Stimulated activated CD4-positive, alpha-beta T cell treated with anti-CD3 and anti-CD28 coated beads, Interleukin-4, amount 100 ng/mL, for 4 hours (primary cell): Measurements from ENCODE around the gene TRPM1.

Experiments used
- DNase-seq, 2 experiments: peaks; one replicate each; pipeline ENCODE4 v3.0.0-alpha.2; 2020

The TRPM1 gene

DNA sequence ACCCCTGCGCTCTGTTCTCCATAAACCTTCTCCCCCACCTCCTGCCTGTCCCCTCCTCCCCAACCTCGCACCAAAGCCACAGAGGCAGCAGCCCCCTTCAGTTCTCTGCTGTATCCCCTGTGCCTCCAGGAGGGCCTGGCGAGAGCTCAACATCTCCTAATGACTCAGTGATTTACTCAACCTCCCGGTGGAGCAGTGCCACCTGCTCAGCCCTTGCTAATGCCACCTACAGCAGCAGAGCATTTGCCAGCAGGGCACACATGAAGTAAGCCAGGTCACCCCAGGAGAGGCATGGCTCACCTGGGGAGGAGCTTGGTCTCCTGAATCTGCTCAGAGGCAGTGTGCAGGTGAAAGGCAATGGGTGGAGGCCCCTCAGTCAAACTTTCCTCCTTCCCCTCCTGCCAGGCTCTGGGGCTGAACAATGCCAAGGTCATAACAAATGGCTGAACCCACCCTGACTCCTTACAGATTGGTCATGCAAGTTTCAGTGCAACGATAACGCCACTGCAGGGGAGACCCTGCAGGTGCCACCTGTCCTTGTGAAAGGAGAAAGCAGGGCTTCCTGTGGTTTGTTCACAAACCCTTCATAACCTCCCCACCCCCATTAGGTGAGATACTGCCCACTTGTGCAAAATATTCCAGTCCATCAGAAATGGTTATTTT lies 19.8 kb downstream of the TRPM1 start:
- DNase-seq: no peak

DNA sequence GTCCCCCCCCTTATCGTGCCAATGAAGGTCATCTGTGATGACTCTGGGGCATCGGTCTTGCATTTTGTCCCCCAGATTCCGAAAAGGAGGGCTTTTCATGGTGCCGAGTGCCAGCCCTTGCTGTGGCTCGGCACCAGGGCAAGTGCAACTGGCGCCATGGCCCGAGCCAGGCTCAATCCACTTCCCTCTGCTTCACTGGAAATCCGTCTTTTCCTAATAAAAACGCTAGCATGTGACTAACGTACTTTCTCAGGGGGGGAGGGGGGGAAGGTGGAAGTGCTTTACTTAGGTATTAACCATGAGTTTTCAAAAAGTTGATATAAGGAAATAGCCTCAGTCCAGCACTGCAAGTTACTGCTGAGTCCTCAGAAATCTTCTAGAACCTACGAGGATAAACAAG lies 20.5 kb downstream of the TRPM1 start:
- no peak for DNase-seq

DNA sequence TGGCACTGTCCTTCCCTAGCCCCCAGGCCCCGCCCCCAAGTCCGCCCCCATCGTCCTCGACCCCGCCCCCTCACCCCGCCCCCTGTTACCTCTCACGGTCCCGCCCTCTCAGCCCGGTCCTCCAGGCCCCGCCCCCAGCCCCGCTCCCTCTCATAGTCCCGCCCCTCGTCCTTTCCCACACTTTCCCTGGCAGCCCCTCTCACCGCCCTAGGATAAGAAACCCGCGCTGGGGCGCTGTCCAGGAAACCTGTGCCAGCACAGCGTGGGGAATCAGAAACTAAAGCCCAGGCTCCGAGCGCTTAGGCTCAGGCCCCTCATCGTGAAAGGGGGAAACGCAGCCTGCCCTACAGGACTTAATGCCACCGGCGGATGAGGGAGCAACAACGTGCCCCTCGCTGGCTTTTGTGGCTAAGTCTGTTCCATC lies 20.9 kb downstream of the TRPM1 start:
- DNase-seq: peak; percentile 4 to 27

DNA sequence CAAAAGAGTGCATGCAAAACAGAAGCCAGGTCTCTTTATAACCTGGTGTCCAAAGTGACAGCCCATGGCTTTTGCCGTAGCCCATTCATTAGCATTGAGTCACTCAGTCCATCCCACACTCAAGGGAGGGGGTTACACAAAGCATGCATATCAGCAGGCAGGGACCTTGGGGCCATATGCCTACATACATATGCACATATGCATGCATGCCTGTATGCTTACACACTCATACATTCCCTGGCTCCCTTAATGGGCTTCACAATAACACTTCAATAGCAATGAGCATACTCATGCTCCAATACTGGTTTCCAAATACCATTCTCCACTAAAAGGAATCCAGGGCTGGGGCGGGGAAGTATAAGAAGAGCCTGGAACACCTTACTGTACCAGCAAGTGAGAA lies 22.0 kb downstream of the TRPM1 start:
- DNase-seq: no peak

DNA sequence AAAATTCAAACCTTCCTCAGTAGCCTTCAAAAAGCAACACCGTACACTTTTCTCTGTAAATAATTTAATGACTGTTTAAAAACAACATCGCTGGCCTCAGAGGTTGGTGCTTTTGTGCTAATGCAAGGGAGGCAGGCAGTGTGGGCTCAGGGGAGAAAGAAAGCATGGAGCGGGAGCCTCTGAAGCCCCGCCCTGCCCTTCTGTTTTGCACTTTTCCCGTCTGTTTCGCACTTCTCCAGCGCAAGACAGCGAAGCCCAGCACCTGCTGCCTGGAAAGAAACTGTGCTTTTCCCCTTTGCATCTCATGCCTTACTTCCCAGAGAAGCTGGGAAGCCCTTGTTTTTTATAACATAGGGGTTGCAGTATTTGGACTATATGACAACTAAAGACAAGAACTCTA lies 23.1 kb downstream of the TRPM1 start:
- no peak for DNase-seq

DNA sequence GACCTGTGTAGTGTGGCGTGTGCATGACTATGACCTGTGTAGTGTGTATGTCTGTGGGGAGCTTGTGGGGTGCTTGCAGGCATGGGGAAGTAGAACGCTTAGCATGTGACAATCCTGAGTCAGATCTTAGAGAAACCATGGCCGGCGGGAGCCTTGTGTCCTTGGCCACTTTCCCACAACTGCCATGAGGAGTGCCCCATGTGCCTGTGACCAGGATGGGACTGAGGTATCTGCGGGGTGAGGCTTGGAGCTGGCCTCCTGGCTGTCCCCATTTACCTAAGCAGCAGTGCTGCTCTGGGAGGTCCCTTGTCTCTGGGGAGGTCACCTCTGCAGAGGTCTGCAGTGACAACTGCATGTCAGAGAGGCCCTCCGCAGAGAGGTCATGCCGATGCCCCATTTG lies 23.6 kb downstream of the TRPM1 start:
- no peak for DNase-seq

DNA sequence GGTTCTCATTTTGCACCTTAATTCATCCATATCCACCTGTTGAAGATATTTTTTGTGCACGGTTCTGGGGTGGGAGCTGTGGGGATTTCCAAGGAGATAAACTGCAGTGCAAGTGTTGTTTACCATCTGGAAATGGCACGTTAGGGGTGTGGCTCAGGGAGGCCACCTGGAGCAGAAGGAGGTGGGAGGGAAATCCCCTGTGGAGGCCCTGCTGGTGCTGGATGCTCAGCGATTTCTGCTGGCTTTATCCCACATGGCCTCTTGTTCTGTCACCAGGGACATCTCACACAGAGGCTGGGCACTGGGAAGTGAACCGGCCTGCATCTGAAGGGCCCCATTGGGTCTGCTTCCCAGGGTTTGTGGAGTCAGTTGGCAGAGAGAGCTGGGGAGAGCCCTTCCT lies 24.3 kb downstream of the TRPM1 start:
- no peak for DNase-seq

DNA sequence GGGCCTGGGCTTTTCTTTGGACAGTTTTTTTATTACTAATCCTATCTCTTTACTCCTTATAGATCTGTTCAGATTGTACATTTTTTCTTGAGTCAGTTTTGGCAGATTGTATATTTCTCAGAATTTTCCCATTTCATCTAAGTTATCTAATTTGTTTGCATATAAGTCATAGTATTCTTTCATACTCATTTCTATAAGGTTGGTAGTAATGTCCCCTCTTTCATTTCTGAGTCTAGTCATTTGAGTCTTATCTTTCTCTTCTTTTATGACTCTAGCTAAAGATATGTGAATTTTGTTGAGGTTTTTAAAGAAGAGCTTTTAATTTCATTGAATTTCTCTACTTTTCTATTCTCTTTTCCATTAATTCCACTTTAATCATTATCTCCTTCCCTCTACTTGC lies 27.2 kb downstream of the TRPM1 start:
- DNase-seq: no peak

DNA sequence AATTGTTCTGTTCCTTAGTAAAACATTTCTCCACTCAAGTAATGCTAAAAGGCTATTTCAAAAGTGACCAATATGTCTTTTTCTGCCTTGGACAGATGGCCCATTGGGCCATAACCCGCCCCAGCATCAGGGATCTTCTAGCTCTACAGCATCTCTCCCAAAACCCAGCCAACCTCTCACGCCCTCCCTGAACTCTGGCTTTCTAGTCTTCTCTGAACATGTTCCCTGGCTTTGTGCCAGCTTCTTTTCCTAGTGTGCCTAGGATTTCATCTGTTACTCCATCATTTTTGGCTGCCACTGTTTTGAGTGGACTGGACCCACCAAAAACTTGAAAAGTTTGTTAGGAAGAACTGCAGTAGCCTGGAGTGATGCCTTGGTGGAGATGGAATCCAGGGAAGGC lies 30.7 kb downstream of the TRPM1 start:
- DNase-seq: no peak

DNA sequence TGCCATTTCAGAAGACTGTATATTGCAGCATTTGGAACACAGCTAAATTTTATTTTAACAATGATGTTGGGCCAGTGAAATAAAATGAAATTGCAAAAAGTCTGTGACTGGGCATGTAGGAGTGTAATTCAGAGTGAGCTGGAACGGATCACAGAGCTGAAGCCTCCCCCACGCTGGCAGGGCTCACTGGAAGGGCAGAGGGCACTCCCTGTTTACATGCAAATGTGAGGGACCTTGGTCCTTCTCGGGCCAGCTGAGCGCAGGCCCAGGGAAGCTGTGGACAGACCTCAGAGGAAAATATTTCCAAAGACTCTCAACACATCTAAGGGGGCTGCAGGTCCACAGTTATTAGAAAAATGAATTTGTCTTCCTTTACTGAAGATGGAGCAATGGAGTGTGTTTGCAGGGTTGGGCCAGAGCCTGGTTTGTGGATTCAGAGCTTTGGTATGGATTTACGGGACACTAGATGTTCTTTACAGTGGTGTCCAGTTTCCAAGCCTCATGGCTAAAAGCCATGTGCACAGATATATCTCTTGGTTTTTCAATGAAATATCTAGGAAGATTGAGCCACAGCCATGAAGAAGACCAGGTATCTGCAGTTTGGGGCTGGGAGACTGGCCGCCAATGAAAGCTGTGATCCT lies 32.0 kb downstream of the TRPM1 start:
- no peak for DNase-seq

DNA sequence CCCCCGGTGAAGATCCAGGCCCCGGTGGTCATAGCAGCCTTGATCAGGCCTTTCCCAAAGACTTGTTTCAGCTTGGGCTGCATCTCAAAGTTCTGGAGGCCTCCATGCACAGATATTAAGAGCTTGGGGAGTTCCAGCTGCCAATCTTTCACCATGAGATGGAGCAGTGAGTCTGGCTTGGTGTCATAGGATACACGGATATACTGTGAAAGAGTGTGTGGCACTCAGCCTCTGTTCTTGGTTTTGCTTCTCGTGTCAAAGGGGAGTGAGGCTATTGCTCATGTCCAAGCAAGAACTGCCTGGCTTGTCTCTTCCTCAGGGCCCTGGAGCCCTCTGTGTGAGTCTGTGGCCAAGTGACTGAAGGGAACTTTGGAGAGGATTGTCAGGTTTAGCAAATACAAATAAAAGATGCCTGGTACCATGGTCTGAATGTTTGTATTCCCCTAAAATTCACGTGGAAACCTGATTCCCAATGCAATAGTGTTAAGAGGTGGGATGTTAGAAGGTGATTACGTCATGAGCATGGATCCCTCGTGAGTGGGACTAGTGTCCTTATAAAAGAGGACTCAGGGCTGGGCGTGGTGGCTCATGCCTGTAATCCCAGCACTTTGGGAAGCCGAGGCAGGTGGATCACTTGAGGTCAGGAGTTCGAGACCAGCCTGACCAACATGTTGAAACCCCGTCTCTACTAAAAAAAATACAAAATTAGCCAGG lies 33.5 kb downstream of the TRPM1 start:
- DNase-seq: no peak

DNA sequence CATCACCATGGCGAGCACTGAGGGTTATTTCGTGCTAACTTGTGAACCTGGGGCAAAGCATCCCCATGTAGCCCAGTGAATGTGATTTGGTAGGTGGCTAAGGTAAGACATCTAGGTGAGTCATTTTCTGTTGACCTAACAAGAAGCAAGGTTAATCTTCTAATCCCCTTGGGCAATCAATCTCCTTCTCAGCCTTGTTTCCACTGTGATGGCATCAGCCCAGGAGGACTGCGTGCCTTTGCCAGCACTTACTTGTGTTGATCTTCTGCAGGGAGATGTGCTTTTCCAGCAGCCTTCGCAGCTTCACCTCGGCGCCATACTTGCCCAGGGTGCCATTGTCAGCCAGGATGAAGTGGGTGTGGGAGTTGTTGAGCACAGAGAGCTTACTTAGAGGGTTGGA lies 35.7 kb downstream of the TRPM1 start:
- no peak for DNase-seq

DNA sequence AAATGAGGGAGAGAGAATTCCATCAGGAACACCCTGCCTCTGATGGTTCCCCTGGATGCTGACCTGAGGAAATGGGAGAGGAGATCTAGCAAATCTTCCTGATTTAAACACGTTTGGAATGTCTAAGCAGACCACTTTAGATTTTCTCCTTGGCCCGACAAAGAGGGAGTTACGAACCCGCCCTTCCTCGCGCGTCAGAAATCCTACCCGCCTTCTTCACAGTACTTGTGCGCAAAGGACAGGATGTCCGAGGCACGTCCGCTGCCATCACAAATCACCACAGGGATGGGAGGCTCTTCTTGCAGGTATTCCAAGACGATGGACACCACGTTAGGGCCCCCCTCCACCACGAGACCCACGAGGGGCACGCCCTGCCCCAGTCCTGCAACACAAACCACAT lies 38.6 kb downstream of the TRPM1 start:
- no peak for DNase-seq

DNA sequence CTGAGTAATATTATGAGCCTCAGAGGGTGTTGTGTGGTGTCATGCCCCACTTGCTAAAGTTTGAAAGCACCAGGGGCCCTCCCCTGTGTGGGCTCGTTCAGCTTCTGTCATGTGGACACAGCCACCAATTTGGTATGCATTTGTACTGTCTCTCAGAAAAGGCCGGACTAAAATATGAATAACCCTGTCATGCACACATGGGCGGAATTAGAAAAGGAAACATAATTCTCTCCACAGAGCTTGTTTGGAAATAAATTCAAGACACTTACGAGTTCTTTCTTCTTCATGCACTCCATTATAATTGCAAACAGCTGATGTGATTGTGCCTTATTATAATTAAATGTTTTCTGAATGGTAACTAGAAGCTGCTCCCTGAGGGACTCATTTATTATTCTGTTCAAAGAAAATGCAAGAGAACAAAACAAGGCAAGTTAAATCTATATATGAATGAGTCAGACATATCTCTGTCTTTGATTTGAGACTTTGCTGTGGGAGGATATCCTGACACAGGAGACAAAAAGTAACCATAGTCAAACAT lies 39.1 kb downstream of the TRPM1 start:
- DNase-seq: no peak

DNA sequence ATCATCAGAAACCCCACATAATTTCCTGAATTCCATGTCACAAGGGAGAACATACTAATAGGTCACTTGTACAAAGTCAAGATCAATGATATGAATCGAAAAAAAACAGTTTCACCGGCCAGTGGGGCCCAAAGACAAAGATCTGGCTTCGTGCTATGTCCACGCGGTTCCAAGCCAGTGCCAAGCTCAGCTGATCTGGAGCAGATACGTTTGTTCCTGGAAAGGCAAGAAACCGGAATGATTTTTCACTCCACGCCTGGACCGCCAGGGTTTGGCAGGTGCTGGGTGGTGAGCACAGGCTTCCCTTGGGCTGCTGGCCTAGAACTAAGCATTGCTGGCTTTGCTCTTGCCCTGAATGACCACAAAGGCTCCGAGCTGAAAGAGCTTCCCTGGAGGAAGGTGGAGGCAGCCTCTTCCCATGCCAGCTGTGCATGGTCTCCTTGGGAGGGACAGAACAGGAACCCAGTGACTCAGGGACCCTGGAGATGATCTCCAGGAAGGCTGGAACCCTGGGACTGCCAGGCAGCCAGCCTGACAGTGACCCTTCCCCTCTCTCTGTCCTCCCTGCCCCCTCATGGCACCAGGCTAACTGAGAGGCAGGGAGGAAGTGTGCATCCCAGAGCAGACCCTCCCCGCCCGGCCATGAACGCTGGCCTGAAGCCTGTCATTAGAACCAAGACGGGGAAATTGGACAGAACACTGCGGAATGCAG lies 40.9 kb downstream of the TRPM1 start:
- no peak for DNase-seq

DNA sequence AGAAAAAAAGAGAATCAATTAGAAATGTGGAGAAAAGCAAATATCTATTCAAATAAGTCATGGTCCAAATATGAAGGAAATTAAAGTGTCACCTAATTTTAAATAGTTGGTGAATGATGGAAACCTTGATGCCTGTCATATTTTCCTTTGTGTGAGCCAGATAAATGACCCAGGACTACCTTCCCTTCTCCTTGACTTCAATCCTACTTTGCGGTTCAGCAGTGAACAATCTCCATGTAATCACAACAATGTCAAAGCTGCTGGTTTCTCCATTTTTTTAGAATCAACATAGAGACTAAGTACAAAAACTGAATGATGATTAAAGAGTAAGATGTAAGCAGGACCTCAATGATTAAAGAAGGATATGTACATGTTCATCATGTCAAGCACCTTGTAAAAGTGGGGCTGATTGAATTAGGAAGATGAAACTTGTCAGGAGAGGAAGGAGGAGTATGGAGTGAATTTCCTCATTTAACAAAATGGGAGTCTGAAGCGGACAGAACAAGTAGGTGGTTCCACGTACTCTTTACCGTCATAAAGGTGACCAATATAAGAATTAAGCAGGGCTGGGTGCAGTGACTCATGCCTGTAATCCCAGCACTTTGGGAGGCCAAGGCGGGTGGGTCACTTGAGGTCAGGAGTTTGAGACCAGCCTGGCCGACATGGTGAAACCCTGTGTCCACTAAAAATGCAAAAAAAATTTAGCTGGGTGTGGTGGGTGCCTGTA lies 43.1 kb downstream of the TRPM1 start:
- no peak for DNase-seq

DNA sequence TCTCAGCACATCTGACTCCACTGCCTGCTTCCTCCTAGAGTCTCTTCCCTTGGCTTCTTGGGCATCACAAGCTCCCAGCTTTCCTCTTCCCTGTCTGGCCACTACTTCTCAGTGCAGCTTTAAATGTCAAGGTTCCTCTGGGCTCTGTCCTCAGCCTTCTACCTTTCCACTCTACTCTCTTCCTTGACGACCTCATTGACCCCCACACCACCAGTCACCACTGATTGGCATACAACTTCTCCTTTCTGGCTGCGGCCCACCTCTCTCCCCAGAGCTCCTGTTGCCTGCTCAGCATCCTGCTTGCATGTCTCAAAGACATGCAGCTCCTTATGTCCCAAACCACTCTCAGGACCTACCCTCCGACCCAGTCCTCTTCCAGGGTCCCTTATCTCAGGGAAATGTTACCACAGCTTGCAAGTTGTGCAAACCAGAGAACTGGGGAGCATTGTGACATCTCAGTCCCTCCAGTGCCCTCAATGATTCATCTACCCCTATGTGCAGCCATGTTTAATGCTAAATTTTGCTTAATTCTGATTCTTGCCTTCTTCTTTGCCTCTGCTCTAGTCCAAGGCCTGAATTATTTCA lies 49.9 kb downstream of the TRPM1 start:
- DNase-seq: no peak

DNA sequence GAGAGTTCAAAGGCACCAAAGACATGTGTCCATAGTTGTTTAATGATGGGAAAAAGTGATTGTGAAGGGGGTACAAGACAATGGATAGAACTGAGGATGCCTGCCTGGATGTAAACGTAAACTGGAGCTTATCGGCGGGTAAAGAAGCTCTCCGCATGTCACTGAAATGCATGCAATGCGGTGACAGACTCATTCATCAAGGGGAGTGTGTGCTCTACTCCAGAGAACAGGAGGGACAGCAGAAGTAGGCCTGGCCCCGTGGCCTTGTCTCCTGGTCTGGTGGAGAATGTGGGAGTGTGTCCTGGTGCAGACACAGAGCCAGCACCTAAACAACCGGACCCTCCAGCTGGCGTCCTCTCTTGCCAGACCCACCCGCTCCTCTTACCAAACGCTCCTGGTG lies 50.6 kb downstream of the TRPM1 start:
- no peak for DNase-seq

DNA sequence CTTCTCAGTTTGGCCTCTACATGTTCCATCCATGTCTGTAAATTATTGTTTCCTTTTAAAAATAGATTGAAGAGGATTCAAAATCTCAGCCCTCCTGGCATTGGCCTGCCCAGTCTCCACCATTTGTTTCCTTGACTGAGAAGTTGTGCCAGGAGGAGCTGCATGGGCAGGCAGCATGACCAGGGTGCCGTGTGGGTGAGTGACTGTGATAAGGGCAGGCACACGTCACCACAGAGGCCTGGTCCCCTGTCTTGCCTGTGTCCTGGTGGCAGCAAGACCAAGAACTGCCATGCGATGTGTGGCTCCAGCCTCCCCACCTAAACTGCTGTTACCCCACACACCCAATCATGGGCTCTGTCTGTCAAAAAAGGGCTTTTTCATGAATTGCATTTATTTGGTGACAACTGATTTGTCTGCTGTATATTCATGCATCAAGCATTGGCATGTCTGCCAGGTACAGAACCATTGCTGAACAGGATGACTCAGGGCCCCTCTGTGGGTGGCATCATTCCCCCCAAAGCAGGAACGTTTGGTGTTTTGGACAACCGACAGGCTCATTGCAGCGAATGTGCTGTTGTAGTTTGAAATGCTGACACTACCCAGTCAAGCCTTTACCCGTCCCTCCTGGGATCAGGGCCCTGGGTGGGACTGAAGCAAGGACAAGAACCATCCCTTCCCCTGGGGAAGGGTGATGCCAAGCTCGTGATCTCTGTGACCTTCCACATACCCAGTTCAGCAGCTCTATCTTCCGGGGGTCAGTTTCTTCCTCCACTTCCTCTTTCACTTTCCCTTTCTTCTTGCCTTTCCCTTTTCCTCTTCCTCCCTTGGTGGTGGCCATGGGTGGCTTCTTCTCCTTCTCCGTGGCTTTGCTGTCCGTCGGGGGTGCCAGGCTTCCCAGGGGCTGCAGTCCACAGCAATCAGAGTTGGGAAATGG lies 51.6 kb downstream of the TRPM1 start:
- DNase-seq: no peak

DNA sequence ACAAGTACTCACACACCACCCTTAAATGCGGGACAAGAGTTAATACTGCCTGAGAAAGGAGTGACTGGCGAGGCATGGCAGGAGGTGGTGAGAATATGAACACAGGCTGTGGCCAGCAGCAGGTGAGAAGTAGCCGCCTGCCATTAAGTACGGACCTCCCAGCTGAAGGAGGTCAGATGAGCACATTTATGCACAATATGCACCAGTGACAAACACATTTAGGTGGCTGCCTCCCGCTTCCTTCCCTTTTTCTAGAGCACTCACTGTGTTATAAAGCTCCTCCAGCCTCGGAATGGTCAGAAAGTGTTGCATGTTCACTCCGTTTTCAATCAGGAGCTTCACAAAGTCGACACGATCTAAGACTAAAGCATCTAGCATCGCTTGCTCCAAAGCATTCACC lies 52.4 kb downstream of the TRPM1 start:
- DNase-seq: no peak

DNA sequence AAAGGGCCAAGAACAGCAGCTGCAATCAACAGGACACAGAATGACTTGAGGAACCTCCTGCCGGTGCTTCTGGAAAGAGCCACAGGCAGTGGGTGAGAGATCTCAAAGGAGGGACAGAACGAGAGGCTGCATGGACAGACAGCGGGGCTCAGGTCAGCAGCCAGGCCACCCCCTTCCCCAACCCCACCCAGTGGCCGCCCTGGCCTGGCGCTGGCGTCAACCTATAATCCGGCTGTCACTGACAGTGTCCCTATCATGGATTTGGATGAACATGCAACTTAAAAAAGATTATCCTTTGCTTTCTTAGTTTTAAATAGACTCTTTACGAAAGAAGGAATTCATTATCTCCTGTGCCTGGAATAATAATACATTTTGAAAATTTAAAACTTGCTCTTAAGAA lies 54.1 kb downstream of the TRPM1 start:
- no peak for DNase-seq
